Measurements from ENCODE around the gene POLG.
"Not testable (repeated sequence)": the region's sequence is repeated elsewhere in the genome, so short reads cannot be mapped to it uniquely, and the experiment has no call there.

POLG gene

DNA sequence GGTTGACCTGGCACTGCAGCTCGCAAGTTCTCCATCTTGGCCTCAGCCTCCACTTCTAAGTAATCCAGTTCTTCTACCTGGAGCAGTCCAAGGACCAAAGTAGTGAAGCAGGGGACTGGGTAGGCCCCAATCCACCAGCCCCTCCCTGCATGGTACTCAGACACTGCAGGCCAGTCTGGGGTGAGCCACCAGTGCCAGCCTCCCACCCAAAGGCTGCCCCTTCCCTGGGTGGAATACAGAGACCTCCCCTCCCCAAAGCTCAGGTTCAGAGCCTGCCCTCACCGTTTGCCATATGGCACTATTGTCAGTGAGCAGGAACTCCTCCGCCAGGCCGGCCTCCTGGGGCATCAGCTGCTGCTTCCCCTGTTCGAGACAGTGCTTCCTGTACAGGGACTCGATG lies 10.8 kb downstream of the POLG start:
- no peak for DNase-seq

- DNase-seq, result no peak
Observed at GRCh38 chr15:89322822-89323221, 11.8 kb downstream of the POLG start.

GRCh38 chr15:89321521-89322410 lies 12.9 kb downstream of the POLG start:
- no peak for DNase-seq

GRCh38 chr15:89320200-89320599 lies 14.4 kb downstream of the POLG start:
- DNase-seq, result no peak

DNA sequence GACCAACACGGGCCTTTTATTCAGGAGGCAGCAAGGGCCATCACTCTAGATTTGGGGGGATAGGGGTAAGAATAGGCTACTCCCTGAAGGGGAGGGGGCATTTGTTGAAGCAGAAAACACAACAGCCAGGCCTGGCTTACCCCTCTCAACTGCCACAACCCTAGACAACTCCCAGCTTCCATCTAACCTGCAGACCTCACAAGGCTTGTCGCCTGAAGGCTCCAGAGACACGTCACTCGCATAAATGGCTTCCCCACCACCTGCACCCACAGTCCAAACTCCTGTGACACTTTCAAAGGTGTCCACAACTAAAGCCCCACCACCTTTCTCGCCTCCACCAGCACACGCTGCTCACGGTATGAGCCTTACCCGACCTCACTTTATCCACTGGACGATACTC lies 14.9 kb downstream of the POLG start:
- DNase-seq, result no peak

- no peak for DNase-seq
Observed at GRCh38 chr15:89317186-89317720, 17.4 kb downstream of the POLG start.

DNA sequence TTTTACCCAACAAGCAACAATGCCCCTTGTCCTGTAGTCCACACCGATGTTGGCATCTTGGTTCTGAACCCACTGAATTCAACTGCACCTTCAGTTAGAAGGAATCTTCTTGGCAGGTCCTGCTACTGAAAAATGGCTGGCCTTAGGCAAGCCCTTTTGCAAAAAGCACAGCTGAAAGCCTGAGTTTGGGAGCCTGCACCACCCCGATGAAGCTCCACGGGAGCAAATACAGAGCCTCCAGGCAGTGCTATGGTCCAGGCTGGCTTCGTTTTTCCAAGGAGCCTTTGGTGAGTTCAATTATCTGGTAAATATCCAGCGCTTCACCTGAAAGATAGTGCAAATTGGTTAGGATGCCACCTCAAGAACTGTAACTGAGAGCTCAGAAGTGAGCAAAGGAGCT lies 18.1 kb downstream of the POLG start:
- DNase-seq, result no peak

- DNase-seq, result no peak
Observed at GRCh38 chr15:89315375-89315929, 19.2 kb downstream of the POLG start.

- no peak for DNase-seq
Observed at GRCh38 chr15:89309993-89310392, 24.6 kb downstream of the POLG start.

- DNase-seq, result no peak
Observed at GRCh38 chr15:89308236-89308635, 26.4 kb downstream of the POLG start.

GRCh38 chr15:89307791-89308190 lies 26.8 kb downstream of the POLG start:
- no peak for DNase-seq

DNA sequence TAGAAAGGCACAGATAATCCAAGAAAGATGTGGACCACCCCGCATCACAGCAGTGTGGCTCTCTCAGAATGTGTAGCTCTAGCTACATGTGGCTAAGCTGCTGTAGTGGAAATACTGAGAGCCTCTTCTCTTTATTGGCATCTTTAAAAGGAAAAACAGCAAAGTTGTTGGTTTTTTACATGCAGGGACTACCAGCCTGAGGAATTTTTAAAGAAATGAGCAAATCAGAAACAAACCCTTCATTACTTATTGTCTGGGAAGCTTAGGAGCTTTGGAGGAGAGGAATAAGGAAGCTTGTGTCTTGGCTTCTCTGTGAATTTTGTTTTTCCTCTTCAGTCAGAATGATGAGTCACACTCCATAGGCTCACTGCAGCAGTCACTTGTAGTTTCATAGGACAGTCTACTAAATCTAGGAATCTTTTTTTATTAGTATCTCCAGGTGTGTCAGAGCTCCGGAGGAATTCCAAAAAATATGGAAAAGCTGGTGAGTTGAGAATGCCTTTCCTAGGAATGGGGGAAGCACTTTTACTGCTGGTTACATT lies 27.5 kb downstream of the POLG start:
- no peak for DNase-seq

- DNase-seq, result no peak
Observed at GRCh38 chr15:89305395-89305794, 29.2 kb downstream of the POLG start.

DNA sequence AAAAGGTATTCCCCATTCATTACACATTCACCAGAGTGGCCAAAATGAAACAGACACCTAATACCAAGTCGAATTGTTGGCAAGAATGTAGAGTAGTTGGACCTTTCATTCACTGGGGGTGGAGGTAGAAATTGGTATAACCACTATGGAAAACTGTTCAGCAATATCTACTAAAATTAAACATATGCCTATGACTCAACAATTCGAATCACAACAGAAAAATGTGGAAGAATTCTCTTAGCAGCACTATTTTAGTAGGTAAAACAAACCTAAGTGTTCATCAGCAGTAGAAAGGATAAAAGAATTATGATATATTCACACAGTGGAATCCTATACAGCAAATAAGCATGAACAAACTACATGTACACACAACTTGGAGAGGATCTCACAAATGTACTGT lies 30.6 kb downstream of the POLG start:
- no peak for DNase-seq

DNA sequence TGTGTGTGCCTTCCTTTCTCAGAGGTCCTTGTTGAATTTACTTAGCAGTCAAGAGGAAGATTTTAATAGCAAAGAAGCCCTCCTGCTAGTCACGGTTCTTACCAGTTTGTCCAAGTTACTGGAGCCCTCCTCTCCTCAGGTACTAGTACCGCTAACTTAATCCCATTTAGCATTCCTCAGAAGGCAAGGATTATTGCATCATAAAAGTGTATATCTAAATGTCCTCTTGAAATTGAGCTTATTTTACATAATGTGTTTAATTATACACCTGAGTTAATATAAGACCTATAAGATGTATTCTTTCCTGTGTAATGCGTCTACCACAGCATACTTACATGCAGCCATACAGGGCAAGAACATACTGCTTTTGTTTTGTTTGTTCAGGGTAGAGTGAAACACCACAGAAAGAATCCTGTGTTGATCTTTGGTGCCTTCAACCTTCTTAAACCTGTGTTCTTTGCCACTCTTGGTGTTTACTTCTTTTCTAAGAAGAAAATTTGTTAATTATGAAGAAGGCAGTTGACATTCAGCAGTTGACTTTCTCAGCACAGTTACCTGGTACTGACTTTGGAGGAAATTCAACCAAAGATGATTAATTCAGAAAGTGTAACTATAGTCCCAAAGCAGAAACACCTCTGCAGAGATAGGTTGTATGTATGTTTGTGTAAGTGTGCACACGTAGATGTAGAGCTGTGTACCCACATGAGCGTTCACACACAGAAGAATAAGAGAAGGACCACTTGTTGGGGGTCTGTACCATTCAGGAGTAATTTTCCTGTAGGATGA lies 33.1 kb downstream of the POLG start:
- DNase-seq, result no peak

DNA sequence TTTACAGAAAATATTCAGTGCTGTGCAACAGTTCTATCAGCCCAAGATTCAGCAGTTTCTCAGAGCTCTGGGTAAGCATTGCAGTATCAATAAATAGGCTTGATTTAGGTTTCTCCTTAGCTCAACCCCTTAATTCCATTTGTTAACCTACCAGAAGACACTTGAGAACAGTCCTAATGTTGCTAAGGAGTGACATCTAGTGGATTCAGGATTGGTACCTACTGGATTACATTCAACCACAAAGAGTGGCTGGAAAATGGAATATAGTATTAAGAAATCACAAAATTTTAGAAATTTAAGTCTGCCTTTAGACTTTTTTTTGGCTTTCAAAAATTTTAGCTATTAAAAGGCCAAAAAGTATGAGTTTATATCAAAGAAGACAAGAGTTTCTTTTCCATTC lies 34.7 kb downstream of the POLG start:
- no peak for DNase-seq

DNA sequence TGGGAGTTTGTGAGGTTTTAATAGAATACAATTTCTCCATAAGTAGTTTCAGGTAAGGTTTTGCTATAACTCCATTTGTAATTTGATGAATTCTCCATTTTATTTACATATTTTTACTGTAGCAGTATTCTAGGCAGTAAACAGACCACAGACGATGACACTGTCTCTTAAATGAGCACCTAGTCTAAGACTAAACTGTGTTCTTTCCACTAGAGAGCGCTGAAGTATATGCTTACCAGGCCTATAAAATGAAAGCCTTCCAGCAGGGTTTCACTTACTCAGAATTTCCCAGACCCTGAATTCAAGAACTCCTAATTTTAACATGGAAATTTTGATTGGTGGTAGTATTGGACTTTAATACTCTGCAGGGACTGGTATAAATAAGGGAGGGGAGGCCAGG lies 41.6 kb downstream of the POLG start:
- DNase-seq, result no peak

- no peak for DNase-seq
Observed at GRCh38 chr15:89291934-89292438, 42.6 kb downstream of the POLG start.

DNA sequence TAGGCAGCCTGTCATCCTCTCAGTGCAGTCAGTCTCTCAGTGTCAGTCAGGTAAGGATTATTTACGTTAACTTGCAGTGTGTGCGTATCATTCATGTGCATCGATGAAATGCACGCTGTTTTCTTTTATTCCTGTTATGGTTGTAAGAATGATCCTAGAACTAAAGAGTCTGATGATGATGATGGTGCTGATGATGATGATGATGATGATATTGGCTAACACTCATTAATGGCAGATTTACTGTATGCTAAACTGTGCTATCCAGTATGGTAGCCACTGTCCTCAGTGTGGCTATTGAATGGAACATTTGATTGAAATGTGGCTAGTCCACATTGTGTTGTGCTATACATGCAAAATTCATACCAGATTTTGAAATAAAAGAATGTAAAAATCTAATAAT lies 51.4 kb downstream of the POLG start:
- no peak for DNase-seq

DNA sequence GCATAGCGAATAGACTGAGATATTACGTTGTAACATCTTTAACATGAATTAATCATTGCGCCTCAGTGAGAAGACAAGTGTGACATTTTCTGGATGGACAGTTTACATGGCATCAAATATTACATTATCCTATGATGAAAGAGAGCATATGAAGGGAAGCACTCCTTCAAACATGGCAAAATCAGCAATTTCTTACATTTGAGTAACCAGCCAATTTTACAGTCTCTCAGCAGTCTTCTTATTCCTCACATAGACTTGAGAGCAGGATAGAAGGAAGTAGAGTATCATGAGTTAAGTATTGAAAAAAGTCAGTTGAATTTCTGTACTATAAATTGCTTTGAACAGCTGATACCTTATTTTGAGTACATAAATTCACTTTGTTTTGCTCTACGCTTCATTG lies 52.0 kb downstream of the POLG start:
- DNase-seq, result no peak

GRCh38 chr15:89278307-89278706 lies 56.3 kb downstream of the POLG start:
- DNase-seq, result no peak

DNA sequence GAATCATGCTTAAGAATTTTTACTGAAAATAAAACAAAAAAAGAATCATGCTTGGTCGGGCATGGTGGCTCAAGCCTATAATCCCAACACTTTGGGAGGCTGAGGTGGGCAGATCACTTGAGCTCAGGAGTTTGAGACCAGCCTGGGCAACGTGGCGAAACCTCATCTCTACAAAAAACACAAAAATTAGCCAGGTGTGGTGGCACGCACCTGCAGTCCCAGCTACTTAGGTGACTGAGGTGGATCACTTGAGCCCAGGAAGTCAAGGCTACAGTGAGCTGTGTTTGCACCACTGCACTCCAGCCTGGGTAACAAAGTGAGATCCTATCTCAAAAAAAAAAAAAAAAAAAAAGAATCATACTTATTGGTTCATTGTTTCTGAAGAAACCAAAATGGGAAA lies 57.3 kb downstream of the POLG start:
- DNase-seq, result not testable (repeated sequence)
